T follicular helper cell (primary cell): ENCODE results near the gene EFCAB13.

Experiments
- DNase-seq: peaks from one replicate; pipeline ENCODE4 v3.0.0-alpha.2; 2020; ENCODE audit warnings: low read depth
- total RNA-seq, 2 experiments: gene quantifications; one replicate each; lab custom pipeline; 2026; lab: John Stamatoyannopoulos, UW

Gene EFCAB13, protein sequence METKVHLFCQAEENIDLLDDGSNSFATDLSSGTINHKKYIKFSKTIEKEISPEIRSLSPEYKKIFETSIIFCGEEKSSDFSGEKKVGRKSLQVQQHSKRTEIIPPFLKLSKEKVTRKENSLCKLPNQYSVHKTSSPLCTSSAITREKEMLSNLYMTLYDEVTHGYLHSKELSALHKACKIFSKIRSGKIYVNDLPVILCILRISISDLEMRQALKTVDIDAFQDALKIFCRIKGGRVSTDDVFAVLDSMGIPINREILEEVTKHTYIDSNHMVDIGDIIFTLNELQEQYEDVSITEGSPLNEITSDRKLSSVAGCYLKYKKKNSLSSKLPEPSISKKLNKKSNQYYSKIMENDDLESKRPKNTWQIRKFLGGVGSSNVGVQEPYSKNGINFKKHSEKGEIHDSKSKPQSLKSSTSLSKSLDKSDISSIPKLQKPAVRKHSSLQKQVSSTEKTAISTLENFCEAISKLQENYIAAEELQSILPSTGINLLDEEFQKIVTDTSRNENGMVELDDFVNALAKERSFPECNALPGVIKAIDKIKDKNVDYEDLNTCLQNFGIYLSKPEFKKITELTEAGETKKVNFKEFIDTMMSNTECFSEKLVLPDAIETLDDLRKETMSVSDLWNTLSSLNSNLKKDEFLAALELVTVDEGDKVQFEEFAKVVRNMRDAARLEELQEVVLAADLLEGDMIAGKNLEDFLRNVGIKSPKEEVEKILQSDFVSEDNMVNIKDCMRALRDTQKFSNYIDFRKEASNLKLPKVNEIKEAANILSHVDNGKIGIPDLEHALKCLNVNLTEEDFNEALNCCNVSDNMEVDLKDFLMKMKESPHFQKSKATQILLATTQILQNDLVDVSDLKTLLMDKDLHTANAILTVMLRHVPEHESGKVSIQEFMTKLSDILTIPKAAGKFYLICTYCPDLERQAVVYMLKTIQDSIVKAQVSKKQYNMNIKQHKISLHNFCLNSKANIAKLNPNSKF
- total RNA-seq: 3.3 to 9.7 reads per million in 2 experiments

DNA sequence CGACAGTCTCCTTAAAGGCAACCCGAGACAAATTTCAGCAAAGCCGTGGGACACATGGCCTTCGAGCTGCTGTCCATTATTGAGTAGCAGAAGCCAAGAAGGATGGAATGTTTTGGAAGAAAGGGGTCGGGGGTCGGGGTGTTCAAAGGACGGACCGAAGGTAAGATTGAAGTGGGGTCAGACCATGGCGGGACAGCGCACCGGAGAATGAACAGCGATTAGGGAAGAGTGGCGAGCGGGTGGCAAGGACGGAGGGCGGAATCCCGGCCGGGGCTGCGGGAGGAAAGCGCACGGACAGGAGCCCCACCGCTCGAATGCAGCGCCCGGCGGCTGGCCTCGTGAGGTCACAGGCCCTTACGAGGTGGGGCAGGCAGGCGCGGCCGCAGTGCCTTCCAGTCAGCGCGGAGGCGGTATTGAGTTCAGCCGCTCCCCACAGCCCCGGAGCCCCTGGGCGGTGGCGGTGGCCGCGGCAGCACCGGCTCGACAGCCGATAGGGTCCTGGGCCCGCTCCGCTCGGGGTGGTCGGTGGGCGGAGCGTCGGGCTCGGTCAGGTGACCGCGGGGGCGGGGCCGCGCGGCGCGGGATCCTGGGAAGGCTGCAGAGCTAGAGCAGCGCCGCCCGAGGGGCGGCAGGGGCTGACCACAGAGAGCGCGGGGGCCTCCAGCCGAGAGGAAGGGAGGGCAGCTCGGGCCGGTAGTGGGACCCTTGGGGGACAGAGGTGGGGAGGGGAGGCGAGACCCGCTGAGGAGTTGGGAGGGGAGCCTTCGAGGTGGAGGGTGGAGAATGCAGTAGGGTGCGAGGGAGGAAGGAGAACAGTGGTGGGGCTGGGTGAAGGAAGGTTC lies at the start of gene EFCAB13:
TSS of gene EFCAB13 (plus strand) at position 574 of the 842 bp plus-strand sequence. CDS start 4,399 bp downstream, outside the sequence.
- peak; percentile 63 for DNase-seq

- no peak for DNase-seq
Measured at GRCh38 chr17:47274319-47275069, 49.3 kb upstream of the EFCAB13 start.

DNA sequence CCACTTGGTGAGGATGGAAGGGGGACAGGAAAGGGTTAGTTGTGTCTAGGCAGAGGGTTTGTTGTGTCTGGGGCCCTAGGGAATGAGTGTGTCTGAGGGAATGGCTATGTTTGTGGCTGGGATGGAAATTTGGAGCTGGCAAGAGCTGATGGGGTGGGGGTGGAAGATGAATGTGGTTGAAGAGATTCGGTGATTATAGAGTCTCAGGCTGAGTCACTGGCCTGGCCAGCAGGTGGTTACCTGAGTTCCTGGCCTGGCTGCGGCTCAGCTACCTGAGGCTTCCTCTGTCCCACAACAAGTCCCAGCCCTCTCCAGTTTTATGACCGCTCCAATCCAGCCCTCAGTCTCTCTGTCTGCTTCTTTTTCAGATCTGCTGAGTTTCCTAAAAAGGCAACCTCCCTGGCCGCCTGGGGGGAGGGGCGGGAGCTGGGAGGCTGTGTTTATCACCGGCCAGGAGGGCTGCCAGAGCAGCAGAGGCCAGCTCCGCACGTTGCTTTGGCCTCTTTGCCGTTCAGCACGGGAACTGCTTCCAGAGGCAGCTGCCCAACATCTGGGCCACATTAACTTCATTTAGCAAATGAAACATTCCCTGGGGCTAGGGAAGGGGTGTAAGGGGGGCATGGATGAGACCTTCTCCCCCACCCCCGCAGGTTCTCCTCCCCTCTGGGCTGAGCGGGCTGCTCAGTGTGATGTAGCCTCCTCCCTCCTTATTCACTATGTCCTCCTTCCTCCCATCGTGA lies 48.3 kb upstream of the EFCAB13 start:
- no peak for DNase-seq

DNA sequence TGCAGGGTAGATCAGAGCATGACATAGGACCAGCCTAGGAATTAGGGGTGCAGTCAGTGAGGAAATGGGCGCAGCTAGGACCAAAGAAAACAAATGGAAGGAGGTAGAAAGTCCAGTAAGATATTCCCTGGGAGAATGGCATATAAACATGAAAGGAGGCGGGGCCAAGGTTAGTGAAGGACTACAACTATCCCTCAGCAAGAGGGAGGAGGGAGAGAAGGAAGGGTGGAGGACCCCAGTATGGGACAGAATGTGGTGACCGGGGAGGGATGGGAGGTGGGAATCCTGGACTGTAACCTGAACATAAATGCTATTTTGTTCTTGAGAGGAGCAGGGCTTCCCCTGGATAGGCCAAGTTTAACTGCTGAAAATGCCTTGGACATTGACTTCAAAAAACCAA lies 47.3 kb upstream of the EFCAB13 start:
- no peak for DNase-seq

GRCh38 chr17:47276868-47277267 lies 46.9 kb upstream of the EFCAB13 start:
- no peak for DNase-seq

- DNase-seq: no peak
Measured at GRCh38 chr17:47277921-47278320, 45.8 kb upstream of the EFCAB13 start.

GRCh38 chr17:47278561-47278960 lies 45.2 kb upstream of the EFCAB13 start:
- DNase-seq: no peak

DNA sequence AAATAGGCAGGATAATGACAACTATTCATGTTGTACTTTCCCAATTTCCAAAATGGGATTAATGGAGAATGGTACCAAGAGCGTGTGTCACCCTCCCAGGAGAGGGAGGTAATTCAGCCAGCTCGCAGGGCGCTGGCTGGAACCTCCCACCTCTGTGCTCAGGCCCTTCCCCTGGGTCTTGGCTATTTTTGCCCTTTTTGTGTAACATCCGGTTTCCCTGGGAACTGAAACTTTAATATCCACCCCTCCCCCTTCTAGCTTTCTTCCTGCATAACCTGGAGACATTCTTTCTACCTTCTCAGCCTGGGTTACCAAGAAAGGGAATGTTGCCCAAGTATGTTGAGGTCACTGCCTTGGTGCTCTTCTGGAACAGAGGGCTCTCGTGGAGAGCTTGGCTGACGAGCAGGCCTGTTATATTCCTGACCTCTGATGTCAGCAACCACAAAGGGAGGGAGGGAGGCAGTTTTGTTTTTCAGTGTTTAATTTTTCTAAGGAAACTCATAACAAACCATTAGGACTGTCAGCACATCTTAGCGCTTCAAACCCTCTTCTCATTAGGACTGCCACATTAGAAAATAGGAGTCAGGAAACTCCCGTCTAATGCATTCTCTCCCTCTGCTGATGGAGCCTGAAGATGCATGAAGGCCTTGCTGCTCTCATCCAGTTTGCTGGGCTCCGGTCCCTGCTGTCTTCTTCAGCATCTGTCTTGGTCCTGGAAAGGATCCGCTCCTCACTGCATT lies 44.5 kb upstream of the EFCAB13 start:
- DNase-seq: no peak

GRCh38 chr17:47280072-47280811 lies 43.5 kb upstream of the EFCAB13 start:
- DNase-seq: no peak

DNA sequence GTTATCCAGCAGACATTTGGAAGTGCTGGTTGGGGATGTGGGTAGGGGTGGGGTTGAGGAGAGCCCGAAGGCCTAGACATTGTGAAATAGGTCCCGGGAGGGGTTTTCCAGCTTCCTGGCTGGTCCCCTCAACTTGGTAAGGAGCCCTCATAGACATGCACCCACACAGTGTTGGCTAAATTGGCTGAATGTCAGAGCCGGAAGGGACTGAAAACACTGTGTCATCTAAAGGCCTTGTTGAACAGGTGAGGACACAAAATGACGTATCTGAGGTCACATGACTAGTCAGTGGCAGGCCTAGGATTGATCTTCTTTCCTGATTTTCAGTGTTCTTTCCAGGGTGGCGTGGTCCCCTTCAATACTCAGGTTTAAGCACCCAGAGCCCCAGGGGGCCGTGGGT lies 42.5 kb upstream of the EFCAB13 start:
- DNase-seq: no peak

GRCh38 chr17:47285003-47285402 lies 38.8 kb upstream of the EFCAB13 start:
- DNase-seq: no peak

DNA sequence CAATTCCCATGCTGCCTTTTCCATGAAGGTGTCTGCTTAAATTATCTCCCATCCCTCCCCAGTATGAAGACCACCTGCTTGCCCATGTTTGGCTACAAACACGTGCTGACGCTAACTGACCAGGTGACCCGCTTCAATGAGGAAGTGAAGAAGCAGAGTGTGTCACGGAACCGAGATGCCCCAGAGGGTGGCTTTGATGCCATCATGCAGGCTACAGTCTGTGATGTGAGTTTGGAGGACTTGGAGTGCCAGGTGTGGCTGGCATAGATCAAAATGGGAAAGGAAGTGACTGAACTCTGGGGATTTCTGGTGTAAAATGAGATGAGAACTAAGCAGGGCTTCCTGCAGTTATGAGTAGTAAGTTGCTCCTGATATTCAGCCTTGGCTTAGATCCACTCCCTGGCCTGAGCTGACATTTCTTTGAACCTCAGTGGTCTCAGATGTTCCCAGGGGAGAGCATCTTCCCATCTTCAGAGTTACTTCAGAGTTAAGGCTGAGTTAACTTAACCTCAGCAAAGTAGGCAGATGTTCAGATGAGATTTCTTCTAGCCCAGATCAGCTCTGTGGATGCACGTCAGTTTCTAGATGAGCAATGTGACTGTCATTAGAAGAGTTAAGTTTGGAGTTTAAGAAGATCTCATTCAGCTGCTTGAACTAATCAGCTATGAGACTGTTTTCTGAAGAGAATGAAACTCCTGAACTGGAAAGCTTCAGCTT lies 37.4 kb upstream of the EFCAB13 start:
- no peak for DNase-seq

DNA sequence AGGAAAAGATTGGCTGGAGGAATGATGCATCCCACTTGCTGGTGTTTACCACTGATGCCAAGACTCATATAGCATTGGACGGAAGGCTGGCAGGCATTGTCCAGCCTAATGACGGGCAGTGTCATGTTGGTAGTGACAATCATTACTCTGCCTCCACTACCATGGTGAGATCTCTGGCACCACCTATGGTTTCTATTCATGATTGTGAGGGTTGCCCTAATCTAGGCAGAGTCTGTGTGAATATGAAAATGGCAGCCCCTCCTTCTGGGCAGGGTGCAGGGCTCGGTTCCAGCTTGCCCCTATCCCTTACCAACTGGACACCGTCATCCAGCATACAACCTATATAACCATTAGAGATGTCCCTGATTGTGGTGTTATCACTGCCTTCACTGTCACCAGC lies 36.7 kb upstream of the EFCAB13 start:
- DNase-seq: no peak

DNA sequence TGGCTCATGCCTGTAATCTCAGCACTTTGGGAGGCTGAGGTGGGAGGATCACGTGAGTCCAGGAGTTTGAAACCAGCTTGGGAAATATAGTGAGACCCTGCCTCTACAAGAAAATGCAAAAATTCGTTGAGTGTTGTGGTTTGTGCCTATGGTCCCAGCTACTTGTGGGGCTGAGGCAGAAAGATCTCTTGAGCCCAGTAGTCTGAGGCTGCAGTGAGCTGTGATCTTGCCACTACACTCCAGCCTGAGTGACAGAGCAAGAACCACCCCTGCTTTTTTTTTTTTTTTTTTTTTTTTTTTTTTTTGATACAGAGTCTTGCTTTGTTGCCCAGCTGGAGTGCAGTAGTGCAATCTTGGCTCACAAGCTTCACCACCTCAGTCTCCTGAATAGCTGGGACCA lies 36.1 kb upstream of the EFCAB13 start:
- no peak for DNase-seq

DNA sequence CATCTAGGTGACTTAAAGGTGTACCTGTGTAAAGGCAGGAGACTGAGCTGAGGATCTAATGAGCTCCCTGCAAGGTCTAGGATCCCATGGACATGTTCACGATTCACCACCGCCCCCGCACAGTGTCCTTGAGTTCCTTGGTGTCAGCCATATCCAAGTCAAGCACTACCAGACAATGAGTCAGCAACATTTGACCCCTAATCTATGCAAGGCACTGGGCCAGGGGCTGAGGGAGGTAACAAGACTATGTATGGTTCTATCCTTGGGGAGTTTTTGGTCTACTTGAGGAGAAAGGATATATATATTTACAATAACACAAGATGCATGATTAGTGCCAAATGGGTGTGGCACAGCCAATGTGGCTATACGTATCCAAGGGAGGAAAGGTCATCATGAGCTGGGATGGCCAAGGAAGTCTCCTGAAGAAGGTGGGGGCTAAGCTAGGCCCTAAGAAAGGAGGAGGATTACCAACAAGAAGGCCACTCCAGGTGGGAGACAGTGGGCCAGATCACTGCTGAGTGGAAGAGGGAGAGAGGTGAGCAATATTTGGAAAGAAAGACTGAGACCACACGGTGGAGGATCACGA lies 35.1 kb upstream of the EFCAB13 start:
- DNase-seq: no peak

DNA sequence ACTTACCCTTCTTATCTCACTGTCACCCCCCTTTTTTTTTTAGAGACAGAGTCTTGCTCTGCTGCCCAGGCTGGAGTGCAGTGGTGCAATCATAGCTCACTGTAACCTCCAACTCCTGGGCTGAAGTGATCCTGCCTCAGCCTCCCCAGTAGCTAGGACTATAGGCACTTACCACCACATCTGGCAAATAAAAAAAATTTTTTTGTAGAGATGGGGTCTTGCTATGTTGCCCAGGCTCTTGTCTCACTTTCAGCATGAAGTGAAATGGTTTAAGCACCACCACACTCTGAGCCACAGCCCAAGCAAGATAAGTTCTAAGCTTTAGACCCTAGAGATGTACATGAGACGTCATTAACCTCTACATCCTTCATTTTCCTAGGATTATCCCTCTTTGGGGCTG lies 34.5 kb upstream of the EFCAB13 start:
- DNase-seq: no peak

GRCh38 chr17:47290870-47291241 lies 32.9 kb upstream of the EFCAB13 start:
- no peak for DNase-seq
